ENCODE results near the gene KCNT2.
"Not testable (repeated sequence)": the region's sequence is repeated elsewhere in the genome, so short reads cannot be mapped to it uniquely, and the experiment has no call there.

Gene KCNT2

DNA sequence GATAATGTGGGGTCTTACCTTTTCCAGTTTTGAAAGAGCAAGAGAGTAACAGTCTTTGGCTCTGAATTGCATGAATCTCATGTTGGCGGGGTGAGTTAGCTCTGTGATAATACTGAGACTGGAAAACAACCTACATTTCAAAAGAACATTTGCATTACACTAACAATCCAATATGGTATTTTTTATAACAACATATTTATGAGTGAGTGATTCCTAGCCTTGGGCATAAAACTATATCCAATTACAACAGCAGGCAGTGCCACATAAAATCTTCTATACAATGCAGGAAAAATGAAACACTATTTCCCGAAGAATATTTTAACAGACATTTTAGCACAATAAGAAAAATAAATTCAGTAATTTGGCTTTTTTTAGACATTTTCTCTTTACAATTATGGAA, 303.0 kb downstream of the KCNT2 start:
- DNase-seq, result no peak

DNA sequence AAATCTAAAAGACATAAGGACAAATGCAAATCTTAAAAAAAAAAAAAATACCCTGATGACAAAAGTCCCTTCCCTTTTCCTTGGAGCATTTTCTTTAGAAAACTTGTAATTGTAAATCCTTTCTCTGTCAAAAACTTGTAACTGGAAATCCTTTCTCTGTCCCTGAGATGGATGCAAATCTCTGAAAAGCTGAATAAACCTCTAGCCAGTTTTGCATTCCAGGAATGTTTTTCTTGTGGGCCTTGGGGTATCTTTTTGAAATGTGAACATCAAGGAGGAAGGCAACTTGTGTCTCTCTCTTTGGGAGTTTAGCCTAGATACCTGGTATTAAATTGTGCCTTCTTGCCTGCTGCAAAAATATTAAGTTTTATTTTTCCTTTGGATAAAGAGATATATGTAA, 305.3 kb downstream of the KCNT2 start:
- no peak for DNase-seq

DNA sequence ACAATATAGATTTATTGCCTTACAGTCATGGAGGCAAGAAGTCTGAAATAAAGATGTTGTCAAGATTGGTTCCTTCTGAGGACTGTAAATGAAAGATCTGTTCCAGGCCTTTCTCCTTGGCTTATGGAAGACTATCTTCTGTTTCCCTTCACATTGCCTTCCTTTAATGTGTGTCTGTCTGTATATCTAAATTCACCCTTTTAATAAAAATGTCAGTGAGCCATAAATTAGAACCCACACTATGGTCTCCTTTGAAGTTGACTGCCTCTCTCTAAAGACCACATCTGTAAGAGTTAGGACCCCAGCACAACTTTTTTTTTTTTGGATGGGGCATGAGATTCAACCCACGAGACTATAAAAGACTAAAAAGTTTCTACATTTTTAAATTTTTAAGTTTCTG, 305.8 kb downstream of the KCNT2 start:
- DNase-seq, result no peak

DNA sequence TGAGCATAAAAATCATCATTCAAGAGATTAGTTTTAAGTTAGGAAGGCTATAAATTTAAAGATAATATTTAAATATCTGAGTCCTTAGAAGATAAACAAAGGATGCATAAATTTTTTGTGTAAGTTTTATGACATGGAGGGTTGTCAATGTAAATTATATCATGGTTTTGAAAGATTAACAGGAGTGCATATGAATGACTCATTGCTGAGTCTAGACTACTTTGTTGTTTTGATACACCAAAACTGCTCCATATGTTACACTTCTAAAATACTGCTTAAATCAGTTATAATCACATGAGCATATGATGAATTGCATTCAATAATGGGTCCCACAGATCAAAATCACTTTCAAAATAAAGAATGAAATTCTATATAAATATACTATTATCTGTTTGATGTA, 312.5 kb downstream of the KCNT2 start:
- DNase-seq, result no peak

DNA sequence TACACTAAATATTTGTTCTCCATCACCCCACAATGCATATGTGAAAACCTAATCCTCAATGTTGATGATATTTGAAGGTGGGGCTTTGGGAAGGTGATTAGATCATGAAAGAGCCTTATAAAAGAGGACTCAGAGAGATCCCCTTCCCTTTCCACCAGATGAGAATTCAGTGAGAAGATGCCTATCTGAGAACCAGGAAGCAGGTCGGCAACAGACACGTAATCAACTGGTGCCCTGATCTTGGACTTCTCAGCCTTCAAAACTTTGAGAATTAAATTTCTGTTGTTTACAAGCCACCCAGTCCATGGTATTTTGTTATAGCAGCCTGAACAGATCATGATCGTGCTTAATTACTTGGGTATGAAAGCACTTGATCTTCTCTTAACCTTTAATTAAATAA, 329.4 kb downstream of the KCNT2 start:
- DNase-seq, result no peak

DNA sequence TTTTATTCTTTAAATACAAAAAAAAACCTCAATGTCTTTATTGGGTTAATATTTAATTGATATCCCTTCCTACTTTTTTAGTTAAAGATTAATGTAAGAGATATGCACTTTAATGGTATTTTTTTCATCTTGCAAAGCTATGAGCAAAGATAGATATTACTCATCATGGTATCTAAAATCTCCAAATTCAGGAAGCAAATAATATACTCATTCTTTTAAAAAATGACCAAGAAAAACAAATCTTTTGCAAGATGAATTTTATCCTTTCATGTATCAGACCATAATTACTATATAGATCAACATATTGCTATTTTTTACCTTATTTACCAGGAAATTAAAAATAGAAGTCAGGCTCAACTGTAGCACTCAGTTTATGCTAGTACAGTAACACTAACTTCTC, 330.4 kb downstream of the KCNT2 start:
- DNase-seq, result no peak

DNA sequence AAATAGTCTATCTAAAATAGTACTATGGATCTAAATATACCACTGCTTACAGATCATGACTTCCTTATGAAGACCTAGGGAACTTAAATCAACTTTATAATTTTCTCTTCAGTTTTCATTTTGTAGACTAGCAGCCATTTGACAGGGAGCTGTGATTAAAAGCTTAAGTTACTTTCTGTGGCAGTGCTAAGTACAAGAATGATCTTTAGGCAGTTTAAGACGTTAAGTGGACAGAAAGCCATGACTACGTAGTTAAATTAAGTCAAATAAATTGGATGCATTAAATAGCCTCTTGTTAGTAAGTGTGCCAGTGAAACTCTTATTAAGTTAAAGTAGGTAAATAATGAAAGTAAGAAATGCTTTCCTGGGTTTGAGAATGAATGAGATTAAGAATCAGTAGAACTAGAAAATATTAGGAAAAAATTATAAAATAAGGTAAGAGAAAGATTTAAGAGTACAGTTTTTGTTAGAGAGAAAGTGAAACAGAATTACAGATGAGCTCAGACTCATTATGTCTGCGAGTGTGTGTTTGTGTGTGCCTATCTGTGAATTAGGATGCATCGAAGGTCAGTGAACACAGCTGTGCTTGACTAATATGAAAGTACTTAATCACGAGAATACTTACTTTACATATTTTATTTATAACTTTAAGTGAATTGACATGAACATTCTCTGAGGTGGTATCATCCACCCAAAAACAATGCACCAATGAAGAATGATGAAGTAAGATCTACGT, 336.9 kb downstream of the KCNT2 start:
- DNase-seq, result no peak

DNA sequence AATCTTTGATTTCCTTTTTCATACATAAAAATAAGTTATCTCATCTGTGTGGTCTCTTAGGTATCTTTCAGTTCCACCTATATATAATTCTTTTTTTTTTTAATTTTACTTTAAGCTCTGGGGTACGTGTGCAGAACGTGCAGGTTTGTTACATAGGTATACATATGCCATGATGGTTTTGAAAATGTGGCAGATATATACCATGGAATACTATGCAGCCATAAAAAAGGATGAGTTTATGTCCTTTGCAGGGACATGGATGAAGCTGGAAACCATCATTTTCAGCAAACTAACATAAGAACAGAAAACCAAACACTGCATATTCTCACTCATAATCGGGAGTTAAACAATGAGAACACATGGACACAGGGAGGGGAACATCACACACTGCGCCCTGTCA, 345.2 kb downstream of the KCNT2 start:
- not testable (repeated sequence) for DNase-seq

DNA sequence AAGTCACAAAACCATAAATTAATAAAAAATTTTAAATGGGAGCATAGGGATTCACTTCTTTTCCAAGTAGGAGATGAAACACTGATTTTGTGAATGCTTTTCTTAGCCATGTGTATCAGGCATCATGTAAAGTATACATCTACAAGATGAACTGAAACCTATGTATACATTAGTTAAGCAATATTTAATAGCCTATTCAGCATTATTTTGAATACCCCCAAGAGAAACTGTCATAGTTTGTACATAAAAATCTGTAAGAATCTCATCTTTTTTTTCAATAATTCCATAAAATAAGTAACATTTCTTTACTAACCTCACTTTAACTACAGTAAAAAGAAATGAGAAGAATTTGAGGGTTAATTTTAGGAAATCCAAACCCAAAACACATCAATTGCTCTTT, 348.0 kb downstream of the KCNT2 start:
- DNase-seq, result no peak

DNA sequence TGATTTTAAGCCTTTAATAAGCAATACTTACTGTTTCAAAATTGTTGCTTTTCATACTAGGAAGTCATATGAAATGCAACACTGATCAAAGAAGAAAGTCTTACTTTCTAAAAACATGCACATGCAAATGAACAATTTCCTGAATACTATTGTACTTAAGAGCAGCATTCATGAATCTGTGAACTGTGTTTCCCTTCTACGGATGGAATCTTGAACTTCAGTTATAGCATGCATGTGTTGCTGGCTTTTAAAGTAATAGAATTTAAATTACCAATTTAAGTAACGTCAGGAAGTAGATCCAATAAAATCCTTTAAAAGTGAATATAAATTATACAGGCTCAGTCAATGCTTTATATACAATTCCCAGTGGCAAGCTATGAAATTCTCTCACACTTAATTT, 348.9 kb downstream of the KCNT2 start:
- DNase-seq, result no peak

DNA sequence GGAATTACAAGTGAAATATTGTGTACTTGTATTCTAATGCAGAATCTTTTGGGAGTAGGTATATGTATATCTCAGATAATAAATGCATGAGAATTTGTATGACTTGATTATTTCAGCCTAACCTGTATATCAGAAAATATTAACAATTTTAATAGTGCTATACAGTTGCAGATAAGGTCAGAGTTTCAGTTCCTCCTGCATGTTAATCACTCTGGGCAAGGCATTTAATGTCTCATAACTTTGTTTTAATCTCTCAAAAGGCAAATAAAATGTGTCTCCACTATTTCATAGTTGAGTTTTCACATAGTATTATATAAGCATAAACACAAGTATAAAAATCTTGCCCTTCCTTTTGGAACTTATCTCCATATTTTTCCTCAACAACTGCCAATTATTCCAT, 352.5 kb downstream of the KCNT2 start:
- no peak for DNase-seq

DNA sequence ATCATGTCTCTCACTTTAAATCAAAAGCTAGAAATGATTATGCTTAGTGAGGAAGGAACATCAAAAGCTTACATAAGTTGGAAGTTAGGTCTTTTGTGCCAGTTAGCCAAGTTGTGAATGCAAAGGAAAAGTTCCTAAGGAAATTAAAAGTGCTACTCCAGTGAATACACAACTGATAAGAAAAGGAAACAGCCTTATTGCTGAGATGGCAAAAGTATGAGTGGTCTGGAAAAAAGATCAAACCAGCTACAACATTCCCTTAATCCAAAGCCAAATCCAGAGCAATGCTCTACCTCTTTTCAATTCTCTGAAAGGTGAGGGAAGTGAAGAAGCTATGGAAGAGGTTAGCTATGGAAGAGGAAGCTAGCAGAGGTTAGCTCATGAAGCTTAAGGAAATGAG, 378.7 kb downstream of the KCNT2 start:
- DNase-seq, result no peak

DNA sequence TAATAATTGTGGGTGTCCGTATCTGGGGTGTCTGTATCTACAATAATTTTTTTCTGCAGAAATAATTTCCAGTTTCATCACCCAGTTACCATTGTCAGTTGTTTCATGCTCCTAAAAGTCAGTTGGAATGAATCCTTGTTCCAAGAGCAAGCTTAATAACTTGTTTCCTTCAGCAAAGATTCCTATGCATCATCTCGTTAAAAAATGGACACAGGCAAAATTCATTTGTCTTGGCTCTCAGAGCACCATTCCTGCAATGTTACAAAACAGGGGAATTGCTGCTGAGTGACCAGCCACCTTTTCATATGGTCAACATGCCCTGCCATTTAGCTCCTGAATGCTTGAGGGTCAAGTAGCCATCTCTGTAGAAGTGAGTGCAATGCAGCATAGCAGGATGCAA, 393.4 kb downstream of the KCNT2 start:
- no peak for DNase-seq

DNA sequence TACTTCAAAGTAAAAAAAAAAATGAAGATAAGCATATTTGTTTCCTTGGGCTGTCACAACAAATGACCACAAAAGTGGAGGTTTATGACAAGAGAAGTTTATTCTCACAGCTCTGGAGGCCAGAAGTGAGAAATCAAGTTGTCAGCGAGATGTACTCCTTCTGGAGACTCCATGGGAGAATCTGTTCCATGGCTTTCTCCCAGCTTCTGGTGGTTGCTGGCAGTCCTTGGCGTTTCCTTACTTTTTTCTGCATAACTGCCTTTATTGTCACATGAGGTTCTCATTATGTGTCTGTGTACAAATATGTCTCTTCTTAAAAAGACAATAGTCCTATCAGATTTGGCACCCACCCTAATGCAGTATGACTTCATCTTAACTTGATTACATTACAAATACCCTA, 398.3 kb downstream of the KCNT2 start:
- DNase-seq, result no peak

DNA sequence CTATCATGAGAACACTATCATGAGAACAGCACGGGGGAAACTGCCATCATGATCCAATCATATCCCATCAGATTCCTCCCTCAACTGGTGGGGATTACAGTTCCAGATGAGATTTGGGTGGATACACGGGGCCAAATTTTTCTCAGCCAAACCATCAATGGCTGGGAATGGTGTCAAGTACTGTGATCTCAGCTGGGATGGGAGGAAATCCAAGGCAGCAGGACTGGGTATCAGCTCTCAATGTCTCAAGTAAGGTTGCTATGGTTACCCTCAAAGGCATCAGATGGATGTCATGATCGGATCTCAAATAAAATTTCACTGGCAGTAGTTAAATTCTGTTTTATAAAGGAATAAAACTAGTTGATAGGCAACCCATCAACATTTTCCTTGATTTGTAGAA, 399.0 kb downstream of the KCNT2 start:
- no peak for DNase-seq

DNA sequence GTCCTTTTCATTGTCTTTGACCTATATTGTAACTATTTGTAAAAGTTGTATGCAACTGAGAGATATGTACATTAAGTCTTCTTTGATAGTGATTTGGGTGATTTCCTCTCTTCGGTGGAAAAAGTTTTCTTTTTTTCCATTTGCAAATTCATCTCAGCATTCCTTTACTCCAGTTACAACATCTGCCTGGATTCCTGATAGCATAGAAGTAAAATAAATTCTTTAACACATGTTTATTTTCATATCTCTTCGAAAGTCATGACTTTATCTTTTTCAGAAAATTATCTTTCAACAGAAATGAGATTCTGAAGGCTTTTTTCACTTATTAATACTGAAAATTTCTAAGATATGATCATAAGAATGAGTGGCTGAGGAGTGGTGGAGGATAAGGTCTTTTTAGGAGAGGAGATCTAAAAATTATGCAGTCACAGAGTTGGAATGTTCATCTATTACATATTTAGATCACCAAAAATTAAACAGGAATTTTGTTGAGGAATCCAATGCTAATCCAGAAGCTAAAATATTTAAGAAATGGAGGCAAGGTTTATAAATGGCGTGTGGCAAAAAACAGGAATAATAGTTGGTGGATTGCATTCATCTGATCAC, 400.5 kb downstream of the KCNT2 start:
- DNase-seq, result no peak

DNA sequence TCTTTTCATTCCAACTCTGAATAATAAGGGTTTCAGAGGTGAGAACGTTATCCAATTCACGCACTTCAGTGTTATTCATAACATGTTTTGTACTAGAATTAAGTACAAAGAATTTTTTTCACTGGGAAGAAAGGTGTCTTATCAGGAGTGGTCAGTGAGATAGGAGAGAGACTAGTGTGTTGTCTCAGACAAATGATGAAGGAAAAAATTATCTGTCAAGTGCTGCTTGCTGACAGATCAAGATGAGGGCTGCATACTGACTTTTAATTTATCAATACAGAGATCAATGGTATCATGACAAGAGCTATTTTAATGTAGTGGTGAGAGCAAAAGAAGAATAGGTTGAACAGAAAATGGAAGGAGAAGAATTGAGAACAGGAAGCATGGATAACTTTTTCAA, 402.4 kb downstream of the KCNT2 start:
- DNase-seq, result no peak

DNA sequence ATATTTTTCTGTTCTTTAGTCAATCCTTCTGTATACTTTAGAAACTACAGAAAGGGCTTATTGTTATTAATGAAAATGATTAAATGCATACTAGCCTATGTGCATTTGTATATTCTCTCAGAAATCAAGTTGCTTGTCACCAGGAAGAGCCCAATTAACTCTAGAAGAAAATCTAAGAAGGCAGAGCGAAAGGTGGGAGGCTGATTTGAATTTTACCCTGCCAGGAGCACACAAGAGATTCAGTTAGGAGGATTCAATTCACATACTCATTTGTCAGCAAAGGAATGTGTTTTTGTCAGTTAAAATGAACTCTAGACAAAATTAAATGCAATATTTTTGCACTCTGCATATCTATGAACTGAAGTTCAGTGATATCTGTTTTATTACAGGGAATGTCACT, 411.8 kb downstream of the KCNT2 start:
- no peak for DNase-seq

DNA sequence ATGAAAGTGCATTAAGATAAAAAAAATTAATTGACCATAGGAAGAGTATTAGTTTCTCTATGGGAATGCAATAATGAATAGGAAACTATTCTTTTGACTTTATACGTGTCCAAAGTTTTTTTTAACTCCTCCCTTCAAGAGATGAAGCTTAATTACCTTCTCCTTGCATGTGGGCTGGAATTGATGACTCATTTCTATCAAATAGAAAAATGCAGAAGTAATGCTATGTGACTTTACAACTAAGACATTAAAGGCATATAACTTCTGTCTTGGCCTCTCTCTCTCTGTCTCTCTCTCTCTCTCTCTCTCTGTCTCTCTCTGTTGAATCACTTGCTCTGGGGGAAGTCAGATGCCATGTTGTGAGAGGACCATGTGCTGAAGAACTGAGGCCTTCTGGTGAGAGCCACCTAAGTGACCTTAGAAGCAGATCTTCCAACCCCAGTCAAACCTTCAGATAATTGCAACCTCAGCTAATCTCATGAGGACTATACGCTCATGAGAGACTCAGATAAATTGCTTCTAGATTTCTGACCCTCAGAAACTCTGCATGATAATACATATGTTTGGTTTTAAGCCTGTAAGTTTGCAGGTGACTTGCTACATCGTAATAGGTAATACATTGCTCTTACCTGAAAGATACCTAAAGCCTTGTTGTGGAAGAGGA, 414.2 kb downstream of the KCNT2 start:
- no peak for DNase-seq

DNA sequence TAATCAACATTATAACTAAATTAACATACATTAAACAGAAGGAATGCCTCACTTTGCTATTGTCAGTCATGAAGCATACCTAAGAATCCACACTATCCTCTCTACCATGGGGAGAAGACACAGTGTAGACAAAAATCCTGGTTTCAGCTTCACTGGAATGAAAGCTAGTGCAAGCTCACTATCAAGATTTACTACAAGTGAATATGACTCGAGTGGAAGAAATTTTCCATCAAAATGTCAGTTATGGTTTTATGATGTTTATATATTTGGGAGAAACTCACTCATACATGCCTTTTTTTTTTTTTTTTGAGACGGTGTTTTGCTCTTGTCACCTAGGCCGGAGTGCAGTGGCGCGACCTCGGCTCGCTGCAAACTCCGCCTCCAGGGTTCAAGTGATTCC, 424.3 kb downstream of the KCNT2 start:
- no peak for DNase-seq

DNA sequence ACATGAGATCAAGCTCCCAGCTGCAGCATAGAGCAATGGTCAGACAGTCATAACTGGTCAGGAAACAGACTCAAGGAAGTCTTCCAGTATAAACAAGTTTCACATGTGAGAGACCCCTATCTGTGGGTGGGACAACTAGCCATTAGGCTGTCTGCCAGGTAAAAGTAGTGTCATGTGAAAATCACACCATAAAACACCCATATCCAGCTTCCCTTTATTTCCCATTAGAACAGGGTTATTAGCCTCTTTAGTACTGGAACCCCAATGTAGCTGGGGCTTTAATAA, 426.7 kb downstream of the KCNT2 start:
- no peak for DNase-seq

DNA sequence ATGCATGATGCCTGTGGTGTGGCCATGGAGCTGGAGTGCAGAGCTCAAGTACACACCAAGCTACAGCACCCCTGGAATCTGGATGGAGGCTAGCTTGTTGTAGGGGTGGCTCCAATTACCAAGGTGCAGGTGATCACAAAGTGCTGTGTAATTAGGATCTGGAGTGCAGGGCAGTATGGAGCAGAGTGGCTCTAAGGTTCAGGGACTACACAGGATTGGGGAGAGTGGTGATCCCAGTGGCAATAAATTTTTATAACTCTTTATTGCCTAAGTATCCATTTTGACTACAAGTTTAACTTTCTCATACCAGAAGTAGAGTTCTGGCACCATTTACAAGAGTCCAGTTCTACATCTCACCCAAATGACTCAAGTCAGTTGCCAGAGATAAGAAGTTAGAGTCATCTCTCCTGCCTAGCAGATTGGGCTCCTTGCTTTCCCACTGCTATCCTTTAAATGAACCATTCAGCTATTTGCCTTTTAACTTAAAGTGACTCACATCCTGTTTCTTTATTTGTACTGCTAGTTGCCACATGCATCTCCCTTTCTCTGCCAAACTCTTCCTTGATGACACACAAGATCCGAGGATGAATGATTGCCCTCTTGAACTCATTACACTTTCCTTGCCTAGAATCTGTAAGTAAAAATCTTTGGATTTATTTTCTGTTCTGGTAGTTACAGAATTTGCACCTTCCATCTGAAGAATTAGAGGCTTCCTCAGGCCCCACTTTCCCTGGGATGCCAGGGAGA, 427.2 kb downstream of the KCNT2 start:
- no peak for DNase-seq

DNA sequence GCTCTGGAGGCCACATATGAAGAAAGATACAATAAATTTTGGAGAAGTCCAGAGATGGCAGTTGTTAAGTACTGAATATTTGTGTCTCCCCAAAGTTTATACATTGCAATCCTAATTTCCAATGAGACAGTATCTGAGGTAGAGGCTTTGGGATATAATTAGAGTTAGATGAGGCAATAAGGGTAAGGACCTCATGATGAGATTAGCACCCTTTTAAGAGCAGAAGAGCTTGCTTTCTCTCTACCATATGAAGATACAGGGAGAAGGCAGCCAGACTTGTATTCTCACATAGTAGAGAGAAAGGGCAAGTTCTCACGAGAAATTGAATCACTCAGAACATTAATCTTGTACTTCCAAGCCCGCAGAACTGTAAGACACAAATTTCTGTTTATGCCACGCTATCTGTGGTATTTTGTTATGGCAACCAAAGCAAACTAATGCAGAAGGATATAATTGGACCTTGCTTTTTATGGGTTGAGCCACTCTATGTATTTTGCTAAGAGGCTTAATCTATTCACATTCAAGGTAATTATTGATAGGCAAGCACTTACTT, 430.1 kb downstream of the KCNT2 start:
- no peak for DNase-seq

Measured in NCI-H1092 (cell line).